ENCODE data around the gene BEST2.
A peak's percentile ranks its signal among the peaks of the same experiment; 100 is the strongest.

The BEST2 gene

GRCh38 chr19:12751635-12752034 lies at the start of gene BEST2:
Gene BEST2 (plus strand): TSS chr19:12751791. CDS start chr19:12752593, 802 bp downstream.
- no peak for TF ChIP-seq ZNF565 (CRISPR knock-in tag; conservative IDR thresholded peaks at IDR 0.05; ENCODE audit: low read depth)
- TF ChIP-seq TOX (CRISPR knock-in tag; IDR thresholded peaks at IDR 0.05; ENCODE audit: borderline replicate concordance) = no peak
- TF ChIP-seq ARNTL (CRISPR knock-in tag; IDR thresholded peaks at IDR 0.05; ENCODE audit: borderline replicate concordance, low read depth) = no peak
- TF ChIP-seq ZFP3 (CRISPR knock-in tag; IDR thresholded peaks at IDR 0.05) = no peak
- no peak for TF ChIP-seq OSR1 (CRISPR knock-in tag; IDR thresholded peaks at IDR 0.05)
- ATAC-seq = no peak

- TF ChIP-seq ARNTL (CRISPR knock-in tag; IDR thresholded peaks at IDR 0.05; ENCODE audit: borderline replicate concordance, low read depth) = no peak
- TF ChIP-seq GLIS3 (CRISPR knock-in tag; IDR thresholded peaks at IDR 0.05) = no peak
- TF ChIP-seq PPARA (CRISPR knock-in tag; IDR thresholded peaks at IDR 0.05; ENCODE audit: borderline replicate concordance) = no peak
- TF ChIP-seq ESRRG (CRISPR knock-in tag; IDR thresholded peaks at IDR 0.05) = no peak
- TF ChIP-seq ZNF565 (CRISPR knock-in tag; conservative IDR thresholded peaks at IDR 0.05; ENCODE audit: low read depth) = no peak
- TF ChIP-seq SNAI2 (CRISPR knock-in tag; IDR thresholded peaks at IDR 0.05) = no peak
- TF ChIP-seq ZNF70 (CRISPR knock-in tag; IDR thresholded peaks at IDR 0.05) = no peak
- no peak for TF ChIP-seq ISL1 (CRISPR knock-in tag; IDR thresholded peaks at IDR 0.05)
- TF ChIP-seq TOX (CRISPR knock-in tag; IDR thresholded peaks at IDR 0.05; ENCODE audit: borderline replicate concordance) = no peak
- TF ChIP-seq ZFP3 (CRISPR knock-in tag; IDR thresholded peaks at IDR 0.05) = no peak
- TF ChIP-seq RARB (CRISPR knock-in tag; IDR thresholded peaks at IDR 0.05) = no peak
- TF ChIP-seq, protein P1, sequence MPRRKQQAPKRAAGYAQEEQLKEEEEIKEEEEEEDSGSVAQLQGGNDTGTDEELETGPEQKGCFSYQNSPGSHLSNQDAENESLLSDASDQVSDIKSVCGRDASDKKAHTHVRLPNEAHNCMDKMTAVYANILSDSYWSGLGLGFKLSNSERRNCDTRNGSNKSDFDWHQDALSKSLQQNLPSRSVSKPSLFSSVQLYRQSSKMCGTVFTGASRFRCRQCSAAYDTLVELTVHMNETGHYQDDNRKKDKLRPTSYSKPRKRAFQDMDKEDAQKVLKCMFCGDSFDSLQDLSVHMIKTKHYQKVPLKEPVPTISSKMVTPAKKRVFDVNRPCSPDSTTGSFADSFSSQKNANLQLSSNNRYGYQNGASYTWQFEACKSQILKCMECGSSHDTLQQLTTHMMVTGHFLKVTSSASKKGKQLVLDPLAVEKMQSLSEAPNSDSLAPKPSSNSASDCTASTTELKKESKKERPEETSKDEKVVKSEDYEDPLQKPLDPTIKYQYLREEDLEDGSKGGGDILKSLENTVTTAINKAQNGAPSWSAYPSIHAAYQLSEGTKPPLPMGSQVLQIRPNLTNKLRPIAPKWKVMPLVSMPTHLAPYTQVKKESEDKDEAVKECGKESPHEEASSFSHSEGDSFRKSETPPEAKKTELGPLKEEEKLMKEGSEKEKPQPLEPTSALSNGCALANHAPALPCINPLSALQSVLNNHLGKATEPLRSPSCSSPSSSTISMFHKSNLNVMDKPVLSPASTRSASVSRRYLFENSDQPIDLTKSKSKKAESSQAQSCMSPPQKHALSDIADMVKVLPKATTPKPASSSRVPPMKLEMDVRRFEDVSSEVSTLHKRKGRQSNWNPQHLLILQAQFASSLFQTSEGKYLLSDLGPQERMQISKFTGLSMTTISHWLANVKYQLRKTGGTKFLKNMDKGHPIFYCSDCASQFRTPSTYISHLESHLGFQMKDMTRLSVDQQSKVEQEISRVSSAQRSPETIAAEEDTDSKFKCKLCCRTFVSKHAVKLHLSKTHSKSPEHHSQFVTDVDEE (CRISPR knock-in tag; IDR thresholded peaks at IDR 0.05) = no peak
- TF ChIP-seq CREB5 (CRISPR knock-in tag; IDR thresholded peaks at IDR 0.05; ENCODE audit: low read depth) = no peak
- no peak for TF ChIP-seq ZNF8 (CRISPR knock-in tag; IDR thresholded peaks at IDR 0.05)
- TF ChIP-seq ZFP30 (CRISPR knock-in tag; IDR thresholded peaks at IDR 0.05) = no peak
- no peak for TF ChIP-seq OSR1 (CRISPR knock-in tag; IDR thresholded peaks at IDR 0.05)
- TF ChIP-seq CSRNP3 (CRISPR knock-in tag; IDR thresholded peaks at IDR 0.05) = no peak
- TF ChIP-seq, protein P2, sequence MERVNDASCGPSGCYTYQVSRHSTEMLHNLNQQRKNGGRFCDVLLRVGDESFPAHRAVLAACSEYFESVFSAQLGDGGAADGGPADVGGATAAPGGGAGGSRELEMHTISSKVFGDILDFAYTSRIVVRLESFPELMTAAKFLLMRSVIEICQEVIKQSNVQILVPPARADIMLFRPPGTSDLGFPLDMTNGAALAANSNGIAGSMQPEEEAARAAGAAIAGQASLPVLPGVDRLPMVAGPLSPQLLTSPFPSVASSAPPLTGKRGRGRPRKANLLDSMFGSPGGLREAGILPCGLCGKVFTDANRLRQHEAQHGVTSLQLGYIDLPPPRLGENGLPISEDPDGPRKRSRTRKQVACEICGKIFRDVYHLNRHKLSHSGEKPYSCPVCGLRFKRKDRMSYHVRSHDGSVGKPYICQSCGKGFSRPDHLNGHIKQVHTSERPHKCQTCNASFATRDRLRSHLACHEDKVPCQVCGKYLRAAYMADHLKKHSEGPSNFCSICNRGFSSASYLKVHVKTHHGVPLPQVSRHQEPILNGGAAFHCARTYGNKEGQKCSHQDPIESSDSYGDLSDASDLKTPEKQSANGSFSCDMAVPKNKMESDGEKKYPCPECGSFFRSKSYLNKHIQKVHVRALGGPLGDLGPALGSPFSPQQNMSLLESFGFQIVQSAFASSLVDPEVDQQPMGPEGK (CRISPR knock-in tag; IDR thresholded peaks at IDR 0.05; ENCODE audit: borderline replicate concordance) = no peak
- TF ChIP-seq, protein P3, sequence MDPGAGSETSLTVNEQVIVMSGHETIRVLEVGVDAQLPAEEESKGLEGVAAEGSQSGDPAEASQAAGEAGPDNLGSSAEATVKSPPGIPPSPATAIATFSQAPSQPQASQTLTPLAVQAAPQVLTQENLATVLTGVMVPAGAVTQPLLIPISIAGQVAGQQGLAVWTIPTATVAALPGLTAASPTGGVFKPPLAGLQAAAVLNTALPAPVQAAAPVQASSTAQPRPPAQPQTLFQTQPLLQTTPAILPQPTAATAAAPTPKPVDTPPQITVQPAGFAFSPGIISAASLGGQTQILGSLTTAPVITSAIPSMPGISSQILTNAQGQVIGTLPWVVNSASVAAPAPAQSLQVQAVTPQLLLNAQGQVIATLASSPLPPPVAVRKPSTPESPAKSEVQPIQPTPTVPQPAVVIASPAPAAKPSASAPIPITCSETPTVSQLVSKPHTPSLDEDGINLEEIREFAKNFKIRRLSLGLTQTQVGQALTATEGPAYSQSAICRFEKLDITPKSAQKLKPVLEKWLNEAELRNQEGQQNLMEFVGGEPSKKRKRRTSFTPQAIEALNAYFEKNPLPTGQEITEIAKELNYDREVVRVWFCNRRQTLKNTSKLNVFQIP (CRISPR knock-in tag; IDR thresholded peaks at IDR 0.05; ENCODE audit: borderline replicate concordance, low read depth) = no peak
- peak; percentile 71 for ATAC-seq
Measured at GRCh38 chr19:12703046-12703445, 48.5 kb upstream of the BEST2 start.

DNA sequence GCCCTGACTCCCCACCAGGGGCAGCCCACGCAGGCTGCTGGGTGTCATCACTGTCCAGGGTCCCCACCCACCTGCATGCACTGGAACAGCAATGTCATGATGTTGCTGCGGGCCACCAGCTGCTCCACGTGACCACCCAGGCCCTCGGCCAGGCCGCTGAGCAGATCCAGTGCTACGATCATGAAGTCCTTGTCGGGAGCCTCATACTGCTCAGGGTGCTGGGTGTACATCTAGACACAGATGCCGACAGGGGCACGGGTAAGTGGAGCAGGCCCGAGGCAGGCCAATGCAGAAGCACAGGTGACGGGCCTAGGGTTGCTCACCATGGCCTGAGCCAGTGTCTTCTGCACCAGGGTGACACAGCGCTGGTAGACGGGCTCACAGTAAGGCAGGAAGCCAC lies 46.4 kb upstream of the BEST2 start:
- ATAC-seq = no peak
- TF ChIP-seq, protein P2 (CRISPR knock-in tag; IDR thresholded peaks at IDR 0.05; ENCODE audit: borderline replicate concordance) = no peak
- no peak for TF ChIP-seq ZFP3 (CRISPR knock-in tag; IDR thresholded peaks at IDR 0.05)
- TF ChIP-seq CSRNP3 (CRISPR knock-in tag; IDR thresholded peaks at IDR 0.05) = no peak
- TF ChIP-seq, protein P1 (CRISPR knock-in tag; IDR thresholded peaks at IDR 0.05) = no peak
- no peak for TF ChIP-seq GLIS3 (CRISPR knock-in tag; IDR thresholded peaks at IDR 0.05)
- no peak for TF ChIP-seq ZNF70 (CRISPR knock-in tag; IDR thresholded peaks at IDR 0.05)
- no peak for TF ChIP-seq BACH2 (CRISPR knock-in tag; IDR thresholded peaks at IDR 0.05; ENCODE audit: borderline replicate concordance)
- TF ChIP-seq ZFP30 (CRISPR knock-in tag; IDR thresholded peaks at IDR 0.05) = no peak
- no peak for TF ChIP-seq ZC3H10 (CRISPR knock-in tag; IDR thresholded peaks at IDR 0.05)
- TF ChIP-seq CSDC2 (CRISPR knock-in tag; IDR thresholded peaks at IDR 0.05) = no peak
- TF ChIP-seq TOX (CRISPR knock-in tag; IDR thresholded peaks at IDR 0.05; ENCODE audit: borderline replicate concordance) = no peak
